Coronary artery (tissue), 2 donors: Measurements from ENCODE around the gene CSF3.

Source experiments
- DNase-seq: peaks from one replicate; pipeline ENCODE4 v3.0.0-alpha.2; 2017; ENCODE audit warnings: low spot score
- H3K27ac ChIP-seq, 2 donors: fragments of 200-600 bp; sonication (generic); one replicate each; pipeline ENCODE4 v1.5.1; 2016 to 2019
- H3K4me3 ChIP-seq: fragments of 200-600 bp; sonication (generic); 2 replicates; pipeline ENCODE4 v1.5.1; 2016; ENCODE audit warnings: mild to moderate bottlenecking, moderate library complexity
- TF ChIP-seq, protein P1 (sequence below): fragments of 200-600 bp; sonication (generic); IDR thresholded peaks from one replicate; pipeline ENCODE4 v1.5.1; 2019; ENCODE audit warnings: antibody characterized with exemption

The CSF3 gene

DNA sequence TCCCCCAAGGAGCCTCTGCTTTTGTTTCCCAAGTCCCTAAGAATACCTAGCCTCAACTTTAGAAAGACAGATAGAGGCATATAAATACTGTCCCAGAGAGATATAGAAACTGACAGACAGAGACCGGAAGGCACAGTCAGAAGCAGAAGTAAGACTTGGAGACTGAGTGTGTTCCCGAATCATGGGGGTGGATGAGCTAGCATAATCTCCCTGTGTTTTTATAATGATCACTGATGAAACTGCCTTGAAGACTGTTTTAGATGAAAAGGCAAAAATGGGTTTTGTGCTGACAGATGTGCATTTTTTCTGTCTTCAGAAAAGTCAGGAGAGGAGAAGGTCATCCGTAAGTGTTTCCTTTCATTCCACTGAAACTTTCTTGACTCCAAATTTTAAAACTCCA lies 43.0 kb upstream of the CSF3 start:
- Histone ChIP-seq H3K4me3 (no peak overlapping the region), H3K27ac (peak overlapping the region in 1 of 2 donors; percentile 48)
- DNase-seq: no peak
- TF ChIP-seq, protein P1, sequence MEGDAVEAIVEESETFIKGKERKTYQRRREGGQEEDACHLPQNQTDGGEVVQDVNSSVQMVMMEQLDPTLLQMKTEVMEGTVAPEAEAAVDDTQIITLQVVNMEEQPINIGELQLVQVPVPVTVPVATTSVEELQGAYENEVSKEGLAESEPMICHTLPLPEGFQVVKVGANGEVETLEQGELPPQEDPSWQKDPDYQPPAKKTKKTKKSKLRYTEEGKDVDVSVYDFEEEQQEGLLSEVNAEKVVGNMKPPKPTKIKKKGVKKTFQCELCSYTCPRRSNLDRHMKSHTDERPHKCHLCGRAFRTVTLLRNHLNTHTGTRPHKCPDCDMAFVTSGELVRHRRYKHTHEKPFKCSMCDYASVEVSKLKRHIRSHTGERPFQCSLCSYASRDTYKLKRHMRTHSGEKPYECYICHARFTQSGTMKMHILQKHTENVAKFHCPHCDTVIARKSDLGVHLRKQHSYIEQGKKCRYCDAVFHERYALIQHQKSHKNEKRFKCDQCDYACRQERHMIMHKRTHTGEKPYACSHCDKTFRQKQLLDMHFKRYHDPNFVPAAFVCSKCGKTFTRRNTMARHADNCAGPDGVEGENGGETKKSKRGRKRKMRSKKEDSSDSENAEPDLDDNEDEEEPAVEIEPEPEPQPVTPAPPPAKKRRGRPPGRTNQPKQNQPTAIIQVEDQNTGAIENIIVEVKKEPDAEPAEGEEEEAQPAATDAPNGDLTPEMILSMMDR: no peak

DNA sequence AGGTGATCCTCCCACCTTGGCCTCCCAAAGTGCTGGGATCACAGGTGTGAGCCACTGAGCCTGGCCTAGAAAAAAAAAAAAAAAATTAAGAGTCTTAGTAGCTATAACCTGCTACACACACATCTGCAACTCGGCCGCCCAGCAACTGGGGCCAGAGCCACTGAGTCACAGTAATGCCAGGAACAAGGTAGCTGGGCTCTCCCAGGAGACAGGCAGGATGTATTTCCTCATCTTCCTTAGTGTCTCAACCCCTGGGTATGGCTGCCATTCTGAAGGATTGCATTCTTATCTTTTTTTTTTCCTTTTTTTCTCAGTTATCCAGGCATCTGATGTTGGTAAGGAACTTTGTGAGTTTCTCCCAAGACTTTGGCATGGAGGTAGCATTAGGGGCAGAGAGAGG lies 41.7 kb upstream of the CSF3 start:
- DNase-seq: no peak
- no peak overlapping the region for H3K27ac ChIP-seq
- TF ChIP-seq, protein P1: no peak
- no peak overlapping the region for H3K4me3 ChIP-seq

DNA sequence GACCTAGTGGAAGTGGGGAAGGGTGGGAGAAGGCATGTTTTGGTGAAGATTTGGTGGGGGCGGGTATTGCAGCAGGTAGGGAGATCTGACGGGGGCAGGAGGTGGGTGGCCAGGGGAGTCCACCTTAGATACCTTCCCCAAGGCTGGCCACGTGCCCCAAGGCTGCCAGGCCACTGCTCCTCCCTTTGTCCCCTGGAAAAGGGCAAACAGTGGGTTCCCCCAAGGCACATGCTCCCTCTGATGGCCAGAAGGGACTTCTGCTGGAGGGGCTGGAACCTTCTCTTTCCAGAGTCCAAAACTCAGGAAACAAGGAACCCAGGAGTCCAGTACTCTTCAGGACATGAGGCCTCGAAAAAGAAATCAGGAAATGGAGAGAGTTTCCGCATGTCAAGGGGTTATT lies 40.8 kb upstream of the CSF3 start:
- Histone ChIP-seq H3K27ac (no peak overlapping the region), H3K4me3 (no peak overlapping the region)
- TF ChIP-seq, protein P1: no peak
- DNase-seq: no peak

DNA sequence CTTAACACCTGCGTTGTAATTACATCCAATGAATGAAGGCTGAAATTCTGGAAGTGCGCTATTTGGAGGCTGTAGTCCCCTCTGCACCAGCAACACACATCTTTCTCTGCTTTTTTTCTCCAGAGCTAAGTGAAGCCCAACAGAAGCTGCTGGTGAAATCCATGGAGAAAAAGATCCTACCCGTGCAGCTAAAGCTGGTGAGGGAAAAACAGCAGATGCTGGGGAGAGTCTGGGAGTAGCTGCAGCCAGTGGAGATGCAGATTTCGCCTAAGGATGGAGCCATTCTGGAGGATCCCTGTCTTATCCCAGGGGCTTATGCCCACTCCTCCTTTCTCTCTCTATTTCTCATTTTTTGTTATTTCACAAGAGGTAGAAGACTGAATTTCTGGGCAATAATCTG lies 39.4 kb upstream of the CSF3 start:
- TF ChIP-seq, protein P1: no peak
- Histone ChIP-seq H3K27ac (no peak overlapping the region), H3K4me3 (no peak overlapping the region)
- DNase-seq: no peak

DNA sequence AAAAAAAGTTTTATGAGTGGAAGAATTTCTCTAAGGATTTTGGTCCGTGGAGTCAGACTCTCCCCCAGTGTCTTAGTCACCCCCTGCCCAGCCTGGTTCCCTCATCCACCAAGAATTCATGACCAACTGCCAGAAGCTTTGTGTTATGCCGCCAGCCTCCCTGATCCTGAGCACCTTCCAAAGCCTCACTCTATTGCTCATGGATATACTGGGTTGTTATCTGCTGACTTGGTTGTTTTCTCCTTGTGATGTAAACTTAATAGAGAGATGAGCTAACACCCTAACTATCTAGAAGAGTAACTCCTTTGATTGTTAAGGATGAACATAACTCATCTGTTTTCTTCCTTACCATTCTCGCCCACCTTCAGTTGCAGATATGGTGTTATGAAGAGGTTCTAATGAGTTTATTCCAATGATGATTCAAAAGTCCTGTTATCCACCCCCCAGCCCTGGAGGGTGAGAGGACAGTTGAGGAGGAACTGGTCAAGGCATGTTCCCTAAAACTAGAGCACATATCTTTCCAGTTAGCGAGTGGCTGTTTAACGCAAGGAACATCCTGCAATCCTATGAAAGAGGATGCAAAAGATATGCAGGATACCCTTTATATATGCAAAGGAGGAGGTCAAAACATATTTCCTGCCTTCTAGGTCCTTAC lies 36.1 kb upstream of the CSF3 start:
- no peak for DNase-seq
- Histone ChIP-seq H3K4me3 (peak overlapping the region; percentile 88), H3K27ac (peak overlapping the region in 1 of 2 donors; percentile 89)
- TF ChIP-seq, protein P1: no peak

DNA sequence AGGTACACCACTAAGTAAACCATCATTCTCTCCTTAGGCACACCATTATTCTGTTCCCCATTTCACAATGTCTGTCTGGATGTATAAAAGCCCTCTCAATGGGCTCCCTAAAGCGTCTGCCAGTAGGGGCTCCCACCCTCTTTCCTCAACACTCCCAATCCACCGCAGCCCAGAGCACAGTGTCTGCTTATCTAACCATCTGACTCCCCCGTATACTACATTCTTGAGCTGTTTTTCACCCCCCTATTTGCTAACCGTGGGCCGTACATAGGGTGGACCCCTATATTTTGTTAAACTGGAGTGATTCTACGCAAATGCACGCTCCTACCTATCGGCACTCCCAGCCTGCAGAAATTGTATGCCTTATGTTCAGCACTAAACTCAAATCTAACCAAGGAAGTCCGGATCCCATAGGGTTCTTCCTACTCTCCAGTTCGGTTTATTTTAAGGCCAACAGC lies 35.3 kb upstream of the CSF3 start:
- Histone ChIP-seq H3K27ac (peak overlapping the region; percentile 61 to 89), H3K4me3 (peak overlapping the region; percentile 88)
- TF ChIP-seq, protein P1: no peak
- no peak for DNase-seq
